NCI-H460 (cell line): ENCODE results near the gene STAB1. TPM values are rescaled to one million over a fixed set of nuclear protein-coding genes. Genes with fewer than 3 reads are reported as not detected.
A peak's percentile ranks its signal among the peaks of the same experiment; 100 is the strongest.

ENCODE experiments used
- DNase-seq: peaks from one replicate; pipeline ENCODE4 v3.0.0-alpha.2; 2016; ENCODE audit warnings: low read depth; ENCODE audit errors: extremely low read depth
- polyA plus RNA-seq: library from polyadenylated mRNA; depleted of rRNA; stranded (reverse); fragments of >200 nt; gene quantifications from 2 replicates; pipeline ENCODE4 v1.2.3, GENCODE V29; 2014; cell fraction: nucleus; rRNA removed
- total RNA-seq: library from RNA; depleted of rRNA; stranded (reverse); fragments of >200 nt; shearing (Covaris generic); gene quantifications from 2 replicates; pipeline ENCODE4 v1.2.3, GENCODE V29; 2014; rRNA removed

Gene STAB1
- total RNA-seq = not detected in 2 replicates
- 0.08 TPM in 1 of 2 replicates, not detected in the other for polyA plus RNA-seq

DNA sequence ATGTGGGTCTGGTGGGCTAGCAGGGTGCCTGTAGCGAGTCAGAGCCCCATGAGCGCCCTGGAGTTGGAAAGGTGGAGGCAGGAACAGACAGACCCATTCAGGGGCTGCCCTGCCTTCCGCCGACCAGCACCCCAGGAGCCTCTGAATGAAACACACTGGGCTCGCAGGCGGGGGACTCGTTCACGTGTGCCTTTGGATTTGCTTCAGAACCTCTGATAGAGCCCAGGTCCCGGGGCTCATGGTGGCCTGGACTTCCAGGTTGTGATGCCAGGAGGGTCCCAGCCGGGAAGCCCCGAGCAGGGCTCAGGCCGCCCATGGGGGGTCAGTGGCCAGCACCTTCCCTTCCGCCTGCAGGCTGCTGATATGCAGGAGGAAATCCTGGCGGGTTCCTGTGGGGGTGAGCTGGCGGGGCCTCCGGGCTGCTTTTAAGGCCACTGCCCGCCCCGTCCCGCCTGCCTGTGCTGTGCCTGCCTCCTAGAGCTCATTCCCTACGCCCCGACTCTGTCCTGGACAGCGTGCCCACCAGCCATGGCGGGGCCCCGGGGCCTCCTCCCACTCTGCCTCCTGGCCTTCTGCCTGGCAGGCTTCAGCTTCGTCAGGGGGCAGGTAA lies at the start of gene STAB1:
Gene STAB1, plus strand, starts transcription at position 453 of the 610 bp plus-strand sequence. Its CDS starts 76 bp downstream, at position 529.
- DNase-seq = no peak

DNA sequence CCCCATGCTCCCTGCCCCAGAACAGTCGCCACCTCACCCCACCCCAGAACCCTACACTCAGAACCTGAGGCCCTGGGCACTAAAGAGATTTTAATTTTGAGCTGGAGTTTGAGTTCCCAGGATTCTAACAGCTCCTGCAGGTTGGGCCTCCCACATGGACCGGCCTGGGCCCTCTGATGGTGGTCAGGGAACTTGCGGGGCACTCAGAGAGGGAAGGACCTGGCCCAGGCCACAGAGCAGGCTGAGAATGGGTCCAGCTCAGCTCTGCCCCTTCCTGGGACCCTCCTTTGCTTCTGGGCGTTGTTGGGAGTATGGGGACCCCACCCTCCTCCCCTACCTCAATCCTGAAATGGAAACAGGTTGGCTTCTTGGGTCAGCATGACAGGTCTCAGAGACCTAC lies 49.1 kb upstream of the STAB1 start:
- DNase-seq = no peak

DNA sequence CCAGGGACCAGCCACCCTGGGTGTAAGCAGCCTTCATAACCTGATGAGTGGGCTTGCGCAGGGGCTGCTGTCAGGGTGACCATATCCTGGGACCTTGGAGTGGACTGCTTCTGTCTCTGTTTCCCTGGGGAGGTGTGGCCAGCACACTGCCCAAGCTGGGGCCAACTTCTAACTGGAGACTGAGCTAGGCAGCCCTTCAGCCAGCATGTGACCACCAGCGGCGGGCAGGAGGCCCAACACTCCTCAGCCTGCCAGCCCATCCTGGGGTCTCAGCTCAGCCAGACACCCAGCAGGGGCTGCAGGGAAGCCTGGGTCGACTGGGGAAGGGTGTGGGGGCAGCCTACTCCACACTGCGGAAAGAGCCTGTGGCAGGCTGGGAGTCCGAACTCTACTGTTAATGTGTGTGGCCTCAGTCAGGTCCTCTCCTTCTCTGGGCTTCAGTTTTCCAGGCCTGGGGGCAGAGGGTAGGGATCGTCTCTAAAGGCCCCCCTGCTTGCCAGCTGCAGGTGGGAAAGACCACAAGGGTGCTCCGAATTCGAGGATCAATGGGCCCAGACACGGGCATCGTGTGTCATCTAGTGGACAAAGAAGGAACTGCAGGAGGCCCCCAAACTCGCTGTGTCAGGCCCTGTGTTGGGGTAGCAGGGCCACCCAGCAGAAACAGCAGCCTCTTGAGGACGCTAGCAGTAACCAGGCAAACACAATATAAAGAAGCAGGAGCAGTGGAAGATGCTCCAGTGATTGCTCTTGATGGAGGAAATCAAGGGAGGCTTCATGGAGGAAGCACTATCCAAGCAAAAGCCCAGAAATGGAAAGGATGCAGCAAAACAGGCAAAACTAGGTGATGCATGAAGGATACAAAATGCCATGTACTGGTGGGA lies 48.3 kb upstream of the STAB1 start:
- DNase-seq = peak; percentile 49

DNA sequence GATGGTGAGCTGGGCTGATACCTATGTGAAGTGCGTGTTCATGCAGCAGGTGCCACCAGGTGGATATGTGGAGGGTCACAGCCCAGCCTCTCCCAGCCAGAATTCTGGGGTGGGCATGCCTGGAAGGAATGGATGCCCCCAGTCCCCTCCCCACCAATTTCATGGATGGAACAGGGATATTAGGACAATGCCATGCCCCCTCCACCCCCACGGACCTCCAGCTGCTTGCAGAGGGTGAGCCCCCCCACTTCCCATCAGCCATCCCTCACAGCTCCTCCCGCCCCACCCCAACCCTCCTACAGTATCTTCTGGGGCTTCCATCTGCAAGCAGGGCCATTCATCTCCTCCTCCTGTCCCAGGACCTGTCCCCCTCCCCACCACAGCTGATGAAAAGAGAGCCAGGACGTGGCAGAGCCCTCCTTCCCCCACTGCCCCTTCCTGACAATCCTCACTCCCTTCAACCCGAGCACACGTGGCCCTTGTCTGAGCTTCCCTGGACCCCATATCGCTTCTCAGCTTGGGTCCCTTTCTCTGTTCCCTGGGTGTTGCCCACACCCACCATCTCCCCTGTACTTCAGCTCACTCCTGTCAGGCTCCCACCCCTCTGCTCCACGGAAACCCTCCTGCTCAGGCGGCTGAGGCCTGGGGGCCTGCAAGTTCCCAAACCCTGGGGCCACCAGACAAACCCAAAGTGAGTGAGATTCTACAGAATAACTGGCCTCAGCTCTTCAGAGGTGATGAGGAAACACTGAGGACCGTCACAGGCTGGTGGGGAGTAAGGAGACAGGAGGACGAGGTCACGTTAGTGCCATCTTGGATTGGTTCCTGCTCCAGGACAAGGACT lies 47.4 kb upstream of the STAB1 start:
- no peak for DNase-seq

GRCh38 chr3:52450489-52451236 lies 44.5 kb upstream of the STAB1 start:
- no peak for DNase-seq

GRCh38 chr3:52451237-52452083 lies 43.7 kb upstream of the STAB1 start:
- DNase-seq = no peak

DNA sequence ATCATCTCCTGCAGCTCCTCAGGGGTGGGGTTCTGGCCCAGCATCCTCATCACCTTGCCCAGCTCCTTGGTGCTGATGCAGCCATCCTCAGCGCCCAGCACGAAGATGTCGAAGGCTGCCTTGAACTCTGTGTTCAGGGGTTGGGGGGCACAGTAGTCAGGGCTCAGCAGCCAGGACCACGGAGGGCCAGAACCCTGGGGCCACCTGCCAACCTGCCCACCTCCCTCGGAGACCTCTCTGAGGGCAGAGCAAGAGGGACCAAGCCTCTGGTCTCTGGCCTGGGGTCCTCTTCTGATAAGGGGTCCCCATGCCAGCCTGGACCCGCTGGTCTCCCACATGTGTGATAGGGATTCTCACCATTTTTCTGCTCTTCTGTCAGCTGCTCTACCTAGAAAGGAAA lies 43.0 kb upstream of the STAB1 start:
- no peak for DNase-seq

DNA sequence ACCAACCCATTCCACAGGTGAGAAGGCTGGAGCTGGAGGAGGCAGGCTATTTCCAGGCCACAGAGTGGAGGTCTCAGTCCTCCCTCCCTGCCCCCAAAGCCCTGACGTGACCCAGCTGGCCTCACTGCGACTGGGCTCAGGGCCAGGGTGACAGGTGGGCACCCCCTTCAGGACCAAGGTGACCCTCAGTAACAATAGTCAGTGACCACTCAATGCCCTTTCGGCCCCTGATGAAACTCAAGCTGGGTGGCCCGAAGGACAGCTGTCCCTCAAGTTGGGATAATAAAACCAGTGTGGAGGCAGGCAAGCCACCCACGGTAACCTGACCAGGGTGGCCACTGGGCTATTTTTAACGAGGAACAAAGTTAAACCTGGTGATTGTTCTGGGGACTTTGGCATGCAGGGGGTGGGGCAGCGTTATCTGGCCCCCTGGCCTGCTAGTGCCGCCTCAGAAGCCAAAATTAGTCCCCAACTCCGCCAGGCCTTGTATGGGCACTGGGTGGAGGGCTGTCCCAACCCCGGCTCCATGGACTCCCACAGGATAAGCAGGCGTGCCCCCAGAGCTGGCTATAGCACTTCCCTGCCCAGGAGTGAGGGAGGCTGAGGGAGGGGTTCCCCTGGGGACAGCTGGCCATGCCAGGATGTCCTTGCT lies 42.4 kb upstream of the STAB1 start:
- no peak for DNase-seq

DNA sequence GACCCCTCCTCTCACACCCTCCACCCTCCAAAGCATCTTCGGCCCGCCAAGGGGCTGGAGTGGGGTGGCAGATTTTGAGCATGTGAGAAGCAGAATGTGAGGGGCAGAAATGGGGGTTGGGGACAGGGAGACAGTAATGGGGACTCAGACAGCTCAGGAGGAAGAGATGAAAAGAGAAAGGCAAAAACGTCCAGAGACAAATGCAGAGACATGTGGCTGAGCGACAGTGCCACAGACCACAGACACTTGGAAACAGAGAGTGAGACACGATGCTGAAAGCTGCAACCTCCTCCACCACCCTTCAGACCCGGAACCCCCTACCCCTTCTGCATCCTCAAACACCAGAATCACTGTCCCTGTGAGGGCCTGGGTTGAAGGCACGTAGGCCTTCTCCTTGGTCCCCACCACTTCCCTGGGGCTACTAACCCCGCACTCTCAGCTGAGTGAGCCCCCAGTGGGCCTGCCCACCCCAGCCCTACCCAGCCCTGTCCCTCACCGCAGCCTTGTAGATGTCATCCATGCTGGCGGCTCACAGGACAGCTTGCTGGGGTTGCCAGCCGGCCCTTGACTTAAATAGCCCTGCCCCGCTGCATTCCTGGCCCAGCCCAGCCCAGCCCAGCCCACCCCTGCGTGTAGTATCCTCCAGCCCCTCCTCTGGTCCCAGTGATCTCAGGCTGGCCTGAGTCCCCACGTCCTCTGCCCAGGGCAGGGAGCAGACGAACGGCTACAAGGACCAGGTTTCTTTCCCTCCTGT lies 41.5 kb upstream of the STAB1 start, which contains the start of gene TNNC1:
Gene TNNC1, minus strand, starts transcription at position 546 of the 754 bp plus-strand sequence. Its CDS starts 26 bp downstream, at position 520.
- no peak for DNase-seq

GRCh38 chr3:52454250-52454937 lies 40.7 kb upstream of the STAB1 start:
- no peak for DNase-seq

GRCh38 chr3:52454938-52455282 lies 40.2 kb upstream of the STAB1 start:
- no peak for DNase-seq

- DNase-seq = peak; percentile 67
Measured at GRCh38 chr3:52455283-52456168, 39.6 kb upstream of the STAB1 start, which contains the start of gene NISCH. TSS of gene NISCH (plus strand) at chr3:52455604. CDS start at chr3:52455642, 38 bp downstream.

- no peak for DNase-seq
Measured at GRCh38 chr3:52456169-52456799, 38.9 kb upstream of the STAB1 start.

- DNase-seq = no peak
Measured at GRCh38 chr3:52456800-52457183, 38.3 kb upstream of the STAB1 start.

DNA sequence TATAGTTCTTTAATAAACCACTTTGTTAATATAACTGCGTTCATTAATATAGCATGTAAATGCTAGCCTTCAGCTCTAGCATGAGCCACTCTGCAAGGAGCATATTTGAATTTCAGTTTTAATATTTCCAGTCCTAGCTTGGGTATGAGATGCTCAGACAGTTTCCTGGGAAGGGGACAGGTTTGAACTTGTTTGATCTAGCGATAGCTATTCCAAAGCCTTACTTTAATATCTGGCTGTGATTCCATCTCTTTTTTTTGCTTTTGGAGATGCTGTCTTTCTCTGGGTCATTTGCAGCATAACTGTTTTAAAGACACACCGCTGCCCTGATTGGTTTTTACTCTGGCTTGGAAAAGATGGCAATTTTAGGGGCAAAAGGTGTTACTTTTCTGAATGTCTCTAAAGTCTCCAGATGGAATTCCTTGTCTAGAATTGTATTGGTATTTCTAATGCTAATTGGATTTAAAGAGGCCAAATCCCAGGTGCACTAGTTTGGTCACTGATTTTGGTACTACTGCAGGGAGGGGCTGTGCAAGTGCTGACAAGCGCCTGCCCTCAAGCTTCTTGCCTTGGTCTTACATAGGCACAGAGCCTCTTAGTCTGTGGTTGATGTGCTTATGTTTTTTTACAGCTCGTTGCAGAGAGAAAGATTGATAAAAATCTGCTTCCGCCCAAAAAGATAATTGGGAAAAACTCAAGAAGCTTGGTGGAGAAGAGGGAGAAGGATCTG lies 36.9 kb upstream of the STAB1 start:
- no peak for DNase-seq
